Mesenchymal stem cell (in vitro differentiated cells and primary cell): ENCODE measurements around the gene CAPN5.

Source experiments
- DNase-seq: peaks from one replicate; pipeline ENCODE4 v3.0.0-alpha.2; 2013
- H2AFZ ChIP-seq: one replicate; pipeline ENCODE4 v1.6.1; 2013; ENCODE audit warnings: low read depth, mild to moderate bottlenecking, control low read depth, inconsistent platforms, low read length, moderate library complexity
- H2AK5ac ChIP-seq: 2 replicates; pipeline ENCODE4 v1.6.1; 2013; ENCODE audit warnings: low read length, moderate library complexity, mild to moderate bottlenecking, inconsistent platforms; ENCODE audit not compliant: severe bottlenecking
- H2BK120ac ChIP-seq: one replicate; pipeline ENCODE4 v1.6.1; 2013; ENCODE audit warnings: low read depth, mild to moderate bottlenecking, inconsistent platforms, low read length, moderate library complexity
- H2BK12ac ChIP-seq, 2 experiments: one replicate each; pipeline ENCODE4 v1.6.1; 2013; ENCODE audit warnings: inconsistent platforms in 2 of 2, low read length in 2 of 2, mild to moderate bottlenecking in 2 of 2, moderate library complexity in 2 of 2, control low read depth in 1 of 2
- H2BK15ac ChIP-seq: one replicate; pipeline ENCODE4 v1.6.1; 2013; ENCODE audit warnings: mild to moderate bottlenecking, low read depth, inconsistent platforms; ENCODE audit not compliant: poor library complexity, severe bottlenecking
- H2BK5ac ChIP-seq: 2 replicates; pipeline ENCODE4 v1.6.1; 2013; ENCODE audit warnings: low read depth, mild to moderate bottlenecking, low read length, control low read depth, inconsistent platforms; ENCODE audit not compliant: poor library complexity, severe bottlenecking
- H3K14ac ChIP-seq, 2 experiments: one replicate each; pipeline ENCODE4 v1.6.1; 2013; ENCODE audit warnings: inconsistent platforms in 2 of 2, low read length in 2 of 2, control low read depth in 1 of 2, mild to moderate bottlenecking in 1 of 2, moderate library complexity in 1 of 2
- H3K18ac ChIP-seq, 2 experiments: one replicate each; pipeline ENCODE4 v1.6.1; 2013; ENCODE audit warnings: inconsistent platforms in 2 of 2, low read length in 2 of 2, control low read depth in 1 of 2, low read depth in 1 of 2, mild to moderate bottlenecking in 1 of 2
- H3K23ac ChIP-seq, 2 experiments: one replicate each; pipeline ENCODE4 v1.6.1; 2013; ENCODE audit warnings: inconsistent platforms in 2 of 2, low read length in 2 of 2, mild to moderate bottlenecking in 2 of 2, moderate library complexity in 2 of 2, control low read depth in 1 of 2
- H3K27ac ChIP-seq: 2 replicates; pipeline ENCODE4 v1.5.1; 2013; ENCODE audit warnings: mild to moderate bottlenecking, moderate library complexity, low read length, control low read depth, inconsistent platforms; ENCODE audit not compliant: poor library complexity, severe bottlenecking
- H3K27me3 ChIP-seq, 2 experiments: 2 replicates each; pipeline versions ENCODE4 v1.6.1 to v1.7.0; 2013; ENCODE audit warnings: low read length in 2 of 2, mild to moderate bottlenecking in 2 of 2, moderate library complexity in 2 of 2, control low read depth in 1 of 2, inconsistent platforms in 1 of 2; ENCODE audit not compliant: control insufficient read depth in 1 of 2, insufficient read depth in 1 of 2
- H3K36me3 ChIP-seq, 2 experiments: 2 replicates each; pipeline versions ENCODE4 v1.6.1 to v1.7.0; 2013; ENCODE audit warnings: low read length in 2 of 2, control low read depth in 1 of 2, inconsistent platforms in 1 of 2, low read depth in 1 of 2, mild to moderate bottlenecking in 1 of 2; ENCODE audit not compliant: insufficient read depth in 2 of 2, control insufficient read depth in 1 of 2
- H3K4ac ChIP-seq, 2 experiments: one replicate each; pipeline ENCODE4 v1.6.1; 2013; ENCODE audit warnings: inconsistent platforms in 2 of 2, low read length in 2 of 2, mild to moderate bottlenecking in 2 of 2, moderate library complexity in 2 of 2, control low read depth in 1 of 2, low read depth in 1 of 2
- H3K4me1 ChIP-seq: 2 replicates; pipeline ENCODE4 v1.6.1; 2013; ENCODE audit warnings: low read depth, low read length, control low read depth; ENCODE audit not compliant: control insufficient read depth, insufficient read depth
- H3K4me2 ChIP-seq: 2 replicates; pipeline ENCODE4 v1.6.1; 2013; ENCODE audit warnings: low read length, mild to moderate bottlenecking, inconsistent platforms; ENCODE audit not compliant: poor library complexity, severe bottlenecking
- H3K4me3 ChIP-seq, 2 experiments: 2 replicates each; pipeline versions ENCODE4 v1.5.1 to v1.7.0; 2013; ENCODE audit warnings: low read length in 2 of 2, mild to moderate bottlenecking in 2 of 2, control low read depth in 1 of 2, low read depth in 1 of 2; ENCODE audit not compliant: insufficient read depth in 1 of 2
- H3K79me1 ChIP-seq: replicated peaks from 2 replicates; pipeline ENCODE4 v1.6.1; 2013; ENCODE audit warnings: mild to moderate bottlenecking, control low read depth, low read length, inconsistent platforms; ENCODE audit not compliant: poor library complexity, severe bottlenecking
- H3K9ac ChIP-seq: 2 replicates; pipeline ENCODE4 v1.7.0; 2013; ENCODE audit warnings: mild to moderate bottlenecking, low read length, moderate library complexity
- H3K9me3 ChIP-seq: 2 replicates; pipeline ENCODE4 v1.7.0; 2013; ENCODE audit warnings: mild to moderate bottlenecking, low read length; ENCODE audit not compliant: control insufficient read depth
- H4K8ac ChIP-seq: one replicate; pipeline ENCODE4 v1.6.1; 2013; ENCODE audit warnings: inconsistent platforms, mild to moderate bottlenecking, low read length, moderate library complexity
- H4K91ac ChIP-seq: one replicate; pipeline ENCODE4 v1.6.1; 2013; ENCODE audit warnings: mild to moderate bottlenecking, low read length, inconsistent platforms
- WGBS: methylation state at CpG from one replicate; pipeline ENCODE4 v1.1.7; 2013; ENCODE audit warnings: mixed read lengths; 5-methylcytosine and 5-hydroxymethylcytosine counted together

CAPN5 gene

DNA sequence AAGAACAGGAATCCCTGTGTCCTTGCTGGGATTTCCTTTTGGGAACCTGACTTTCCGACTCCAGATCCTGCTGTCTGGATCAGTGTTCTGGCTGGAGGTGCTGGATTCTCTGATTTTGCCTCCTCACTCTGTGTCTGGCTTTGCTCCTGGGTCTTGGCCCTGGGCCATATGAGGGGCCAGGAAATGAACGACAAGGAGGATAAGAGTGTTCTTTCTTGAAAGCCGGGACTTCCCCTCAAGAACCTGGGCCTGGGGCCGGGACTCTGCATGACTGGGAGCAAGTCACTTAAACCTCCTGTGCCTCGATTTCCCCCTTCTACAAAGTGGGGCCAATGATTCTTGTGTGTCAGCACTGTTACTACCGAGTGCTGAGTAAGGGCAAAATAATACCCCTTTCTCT, 58.4 kb downstream of the CAPN5 start:
- Histone ChIP-seq H3K4me2 (no peak overlapping the region), H3K79me1 (no peaks in the 10 kb centered on the region), H3K36me3 (peaks cover 41 to 49% of the 10 kb centered on the region in 2 experiments), H4K8ac (no peak overlapping the region), H3K9me3 (no peaks in the 10 kb centered on the region), H3K4me3 (no peak overlapping the region), H2BK12ac (no peak overlapping the region), H2AFZ (no peak overlapping the region), H2BK120ac (no peak overlapping the region), H3K18ac (no peak overlapping the region), H3K27ac (no peak overlapping the region), H3K4me1 (peaks cover 19% of the 10 kb centered on the region), H2BK5ac (no peak overlapping the region), H3K9ac (no peak overlapping the region), H2AK5ac (no peak overlapping the region), H2BK15ac (no peak overlapping the region), H3K14ac (no peak overlapping the region), H4K91ac (no peak overlapping the region), H3K4ac (no peak overlapping the region), H3K27me3 (no peaks in the 10 kb centered on the region), H3K23ac (no peak overlapping the region)
- no peak for DNase-seq
- 59% methylated on average over 5 of the region's 6 CpGs for WGBS

DNA sequence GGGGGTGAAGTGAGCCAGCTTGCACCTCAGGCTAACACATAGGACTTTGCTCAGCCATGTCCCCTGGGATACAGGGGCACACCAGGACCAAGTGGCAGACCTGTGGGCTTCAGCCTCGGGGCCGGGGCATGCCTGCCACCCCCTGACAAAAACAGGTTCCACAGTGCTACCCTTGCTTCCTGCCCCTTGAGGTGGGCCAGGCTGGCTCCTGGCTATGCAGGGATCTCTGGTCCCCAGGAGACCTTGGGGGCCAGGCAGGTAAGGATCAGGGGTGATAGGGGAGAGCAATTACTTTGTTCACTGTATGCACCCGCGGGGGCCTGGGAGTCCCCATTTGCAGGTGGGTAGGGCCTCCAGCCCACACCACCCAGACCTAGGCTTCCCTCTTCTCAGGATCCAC, 58.9 kb downstream of the CAPN5 start:
- Histone ChIP-seq H3K18ac (no peak overlapping the region), H2BK15ac (no peak overlapping the region), H3K4me1 (peaks cover 21% of the 10 kb centered on the region), H3K27me3 (no peaks in the 10 kb centered on the region), H3K4me3 (no peak overlapping the region), H3K9ac (no peak overlapping the region), H3K79me1 (no peaks in the 10 kb centered on the region), H3K36me3 (peaks cover 37 to 44% of the 10 kb centered on the region in 2 experiments), H4K8ac (no peak overlapping the region), H2BK5ac (no peak overlapping the region), H3K4me2 (no peak overlapping the region), H4K91ac (no peak overlapping the region), H3K23ac (no peak overlapping the region), H3K27ac (no peak overlapping the region), H2BK120ac (no peak overlapping the region), H3K9me3 (no peaks in the 10 kb centered on the region), H3K4ac (no peak overlapping the region), H3K14ac (no peak overlapping the region), H2AFZ (no peak overlapping the region), H2BK12ac (no peak overlapping the region), H2AK5ac (no peak overlapping the region)
- 69% methylated on average over 4 of the region's 4 CpGs for WGBS
- no peak for DNase-seq

DNA sequence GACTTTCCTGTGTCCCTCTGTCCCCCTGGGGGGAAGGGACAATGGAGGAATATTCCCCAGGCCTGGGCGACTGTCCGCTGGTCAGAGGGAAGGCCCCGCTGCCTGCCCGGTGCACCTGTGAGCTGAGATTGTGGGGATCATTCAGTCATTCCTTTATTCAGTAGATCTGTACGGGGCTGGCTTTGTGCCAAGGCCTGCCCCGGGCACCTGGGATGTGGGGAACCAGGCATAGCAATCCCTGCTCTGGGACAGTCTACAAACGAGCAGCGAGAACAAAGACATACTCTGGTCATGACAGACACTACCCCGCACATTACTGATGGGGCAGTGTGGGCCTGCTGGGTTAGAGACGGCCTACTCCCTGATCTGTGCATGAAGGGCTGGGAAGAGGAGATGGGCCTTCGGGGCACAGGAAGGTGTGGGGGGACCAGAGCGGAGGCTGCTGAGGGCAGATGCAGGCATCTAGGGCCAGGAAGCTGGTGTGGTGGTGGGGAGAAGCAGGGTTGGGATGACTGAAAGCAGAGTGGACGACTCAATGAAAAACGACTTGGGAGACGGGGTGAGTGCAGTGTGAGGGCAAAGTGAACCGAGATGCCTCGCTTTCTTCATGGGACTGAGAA, 59.5 kb downstream of the CAPN5 start:
- H3K4me1 ChIP-seq = peaks cover 27% of the 10 kb centered on the region
- no peak overlapping the region for H2BK12ac ChIP-seq
- H3K9me3 ChIP-seq = no peaks in the 10 kb centered on the region
- no peak for DNase-seq
- H3K4me3 ChIP-seq = peak overlapping the region in 1 of 2 experiments; percentile 15
- H3K23ac ChIP-seq = no peak overlapping the region
- no peaks in the 10 kb centered on the region for H3K79me1 ChIP-seq
- H3K4me2 ChIP-seq = no peak overlapping the region
- H2BK5ac ChIP-seq = no peak overlapping the region
- no peak overlapping the region for H3K9ac ChIP-seq
- no peak overlapping the region for H2AFZ ChIP-seq
- H3K27ac ChIP-seq = no peak overlapping the region
- H3K4ac ChIP-seq = no peak overlapping the region
- H2BK15ac ChIP-seq = no peak overlapping the region
- H3K36me3 ChIP-seq = peaks cover 32 to 39% of the 10 kb centered on the region in 2 experiments
- no peak overlapping the region for H2AK5ac ChIP-seq
- no peak overlapping the region for H3K18ac ChIP-seq
- H3K14ac ChIP-seq = no peak overlapping the region
- H4K8ac ChIP-seq = no peak overlapping the region
- WGBS = 83% methylated on average over 17 of the region's 17 CpGs
- H2BK120ac ChIP-seq = no peak overlapping the region
- no peak overlapping the region for H4K91ac ChIP-seq
- H3K27me3 ChIP-seq = no peaks in the 10 kb centered on the region

DNA sequence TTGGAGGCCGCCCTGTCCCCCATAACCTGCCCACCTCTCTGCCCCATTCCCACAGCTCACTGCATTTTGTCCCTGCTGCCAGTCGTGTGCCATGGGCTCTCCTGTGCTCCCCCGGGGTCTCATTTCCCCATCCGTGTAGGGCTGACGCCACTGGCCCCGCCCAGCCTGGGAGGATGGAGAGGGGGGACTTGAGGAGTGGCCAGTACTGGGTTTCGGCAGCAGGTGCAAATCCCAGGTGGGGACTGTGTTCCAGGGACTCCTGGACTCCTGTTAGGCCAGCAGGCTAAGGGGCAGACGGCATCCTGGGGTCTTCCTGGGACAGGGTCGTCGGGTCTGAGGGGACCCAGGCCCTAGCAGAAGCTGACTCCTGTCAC, 60.1 kb downstream of the CAPN5 start:
- H3K23ac ChIP-seq = no peak overlapping the region
- no peak overlapping the region for H3K18ac ChIP-seq
- peak overlapping the region; percentile 72 for H3K9ac ChIP-seq
- H2BK120ac ChIP-seq = no peak overlapping the region
- H3K27ac ChIP-seq = no peak overlapping the region
- 16% methylated on average over 10 of the region's 10 CpGs for WGBS
- no peaks in the 10 kb centered on the region for H3K27me3 ChIP-seq
- peaks cover 27% of the 10 kb centered on the region for H3K4me1 ChIP-seq
- H3K36me3 ChIP-seq = peaks cover 26 to 33% of the 10 kb centered on the region in 2 experiments
- H3K14ac ChIP-seq = peak overlapping the region in 1 of 2 experiments; percentile 51
- H2AFZ ChIP-seq = no peak overlapping the region
- H4K8ac ChIP-seq = no peak overlapping the region
- no peak for DNase-seq
- H3K4me2 ChIP-seq = peak overlapping the region; percentile 79
- no peak overlapping the region for H2AK5ac ChIP-seq
- no peaks in the 10 kb centered on the region for H3K79me1 ChIP-seq
- H3K9me3 ChIP-seq = no peaks in the 10 kb centered on the region
- peak overlapping the region in 1 of 2 experiments; percentile 48 for H2BK12ac ChIP-seq
- H4K91ac ChIP-seq = no peak overlapping the region
- H2BK15ac ChIP-seq = no peak overlapping the region
- H3K4ac ChIP-seq = no peak overlapping the region
- peak overlapping the region; percentile 15 to 79 for H3K4me3 ChIP-seq
- no peak overlapping the region for H2BK5ac ChIP-seq
